Rectal smooth muscle tissue (tissue), 1 donor: Measurements from ENCODE around the gene NOX5.

ENCODE experiments used
- H3K27ac ChIP-seq: one replicate; pipeline ENCODE4 v1.7.0; 2013; ENCODE audit warnings: low read depth, low read length, inconsistent platforms
- H3K27me3 ChIP-seq: one replicate; pipeline ENCODE4 v1.7.0; 2013; ENCODE audit warnings: low read length; ENCODE audit not compliant: control insufficient read depth, insufficient read depth
- H3K36me3 ChIP-seq: one replicate; pipeline ENCODE4 v1.7.0; 2013; ENCODE audit warnings: low read length; ENCODE audit not compliant: control insufficient read depth, insufficient read depth
- H3K4me1 ChIP-seq: one replicate; pipeline ENCODE4 v1.7.0; 2013; ENCODE audit warnings: low read length; ENCODE audit not compliant: control insufficient read depth, insufficient read depth
- H3K4me3 ChIP-seq: one replicate; pipeline ENCODE4 v1.7.0; 2013; ENCODE audit warnings: low read length
- H3K9ac ChIP-seq: one replicate; pipeline ENCODE4 v1.7.0; 2013; ENCODE audit warnings: low read length

NOX5 gene

DNA sequence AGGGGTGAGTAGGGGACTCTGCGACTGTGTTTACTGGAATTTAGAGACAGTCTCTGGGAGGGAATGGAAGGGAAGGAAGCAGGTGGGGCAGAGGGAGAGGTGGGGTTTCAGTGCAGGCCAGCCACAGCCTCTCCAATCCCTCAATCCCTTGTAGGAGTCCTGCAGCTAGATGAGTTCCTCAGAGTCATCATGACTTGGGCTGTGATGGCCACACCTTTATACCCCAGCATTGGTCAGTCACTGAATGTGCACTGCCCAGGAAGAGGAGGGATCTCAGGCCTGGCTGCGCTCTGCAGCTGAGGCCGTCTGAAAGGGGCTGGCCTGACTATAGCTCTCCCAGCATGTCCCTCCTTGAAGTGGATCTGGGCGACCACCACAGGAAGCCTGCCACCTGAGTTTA, 78.6 kb downstream of the NOX5 start:
- H3K27ac ChIP-seq: no peak overlapping the region
- no peaks in the 10 kb centered on the region for H3K4me1 ChIP-seq
- no peaks in the 10 kb centered on the region for H3K27me3 ChIP-seq
- no peak overlapping the region for H3K9ac ChIP-seq
- no peaks in the 10 kb centered on the region for H3K36me3 ChIP-seq
- no peak overlapping the region for H3K4me3 ChIP-seq

DNA sequence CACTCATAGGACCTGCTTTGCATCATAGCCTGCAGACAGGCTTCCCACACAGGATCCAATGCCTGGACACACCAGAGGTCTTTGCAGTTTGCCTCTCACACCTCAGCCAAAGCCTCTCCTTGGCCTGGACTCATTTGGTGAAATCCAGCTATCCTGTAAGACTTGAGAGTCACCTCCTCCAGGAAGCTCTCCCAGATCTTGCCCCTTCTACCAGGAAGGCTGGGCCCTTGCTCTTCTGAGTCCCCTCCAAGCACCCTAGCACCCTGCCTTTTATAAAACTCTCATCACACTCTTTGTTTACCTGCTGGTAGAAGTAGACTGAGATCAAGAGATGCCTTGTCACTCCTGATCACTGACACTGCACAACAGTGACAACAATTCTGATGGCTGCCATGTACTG, 79.1 kb downstream of the NOX5 start:
- Histone ChIP-seq H3K9ac (no peak overlapping the region), H3K27me3 (no peaks in the 10 kb centered on the region), H3K4me3 (no peak overlapping the region), H3K36me3 (no peaks in the 10 kb centered on the region), H3K27ac (no peak overlapping the region), H3K4me1 (no peaks in the 10 kb centered on the region)

DNA sequence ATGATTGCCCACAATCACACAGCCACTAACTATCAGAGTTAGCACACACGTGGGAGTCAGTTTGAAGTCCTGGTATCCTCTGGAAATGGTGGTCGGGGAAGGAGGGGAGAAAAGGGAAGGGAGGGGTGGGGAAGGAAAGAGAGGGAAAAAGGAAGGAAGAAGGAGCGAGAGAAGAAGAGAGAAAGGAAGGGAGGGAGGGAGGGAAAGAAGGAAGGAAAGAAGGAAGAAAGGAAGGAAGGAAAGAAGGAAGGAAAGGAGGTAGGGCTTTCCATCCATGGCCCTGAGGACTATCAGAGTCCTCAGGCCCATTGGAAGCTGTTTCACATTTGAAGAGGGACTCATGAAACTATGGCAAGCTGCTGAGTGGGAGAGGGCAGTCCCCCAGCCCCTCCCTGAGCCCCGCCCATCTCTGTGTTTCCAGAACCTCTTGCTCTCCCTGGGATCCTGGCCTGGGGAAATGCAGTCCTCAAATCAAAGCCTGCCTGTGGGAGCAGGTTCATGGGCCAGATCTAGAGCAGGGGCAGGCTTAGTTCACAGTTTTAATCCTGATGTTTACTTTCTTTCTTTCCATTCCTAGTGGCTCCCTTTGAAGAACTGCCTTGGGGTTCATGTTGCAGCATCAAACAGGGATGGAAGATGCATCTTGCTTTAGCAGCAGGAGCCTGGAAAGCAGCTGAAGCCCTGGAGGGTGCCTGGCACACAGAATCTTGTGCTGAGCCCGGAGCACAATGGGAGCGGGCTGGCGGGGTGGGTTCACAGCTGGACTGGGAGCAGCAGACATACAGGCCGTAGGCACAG, 79.8 kb downstream of the NOX5 start:
- no peak overlapping the region for H3K4me3 ChIP-seq
- H3K9ac ChIP-seq: no peak overlapping the region
- H3K36me3 ChIP-seq: no peaks in the 10 kb centered on the region
- H3K27ac ChIP-seq: no peak overlapping the region
- H3K4me1 ChIP-seq: no peaks in the 10 kb centered on the region
- H3K27me3 ChIP-seq: no peaks in the 10 kb centered on the region

DNA sequence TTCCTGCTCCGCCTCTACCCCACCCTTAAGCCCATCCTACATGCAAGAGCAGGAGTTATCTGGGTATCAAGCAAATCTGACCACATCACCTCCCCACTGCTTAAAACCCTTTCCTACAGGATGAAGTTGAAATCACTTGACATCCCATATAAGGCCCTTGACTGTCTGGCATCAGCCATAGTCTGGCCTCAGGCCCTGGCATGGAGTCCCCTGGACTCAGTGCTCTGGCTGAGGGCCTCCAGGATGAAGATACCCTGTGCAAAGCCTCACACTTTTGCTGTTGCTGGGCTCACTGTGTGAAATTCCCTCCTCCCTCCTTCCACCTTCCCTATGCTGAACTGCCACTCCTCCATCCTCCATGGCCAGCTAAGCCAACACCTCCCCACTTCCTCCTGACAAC, 80.8 kb downstream of the NOX5 start:
- no peak overlapping the region for H3K27ac ChIP-seq
- no peaks in the 10 kb centered on the region for H3K27me3 ChIP-seq
- no peak overlapping the region for H3K9ac ChIP-seq
- H3K4me3 ChIP-seq: no peak overlapping the region
- no peaks in the 10 kb centered on the region for H3K4me1 ChIP-seq
- H3K36me3 ChIP-seq: no peaks in the 10 kb centered on the region

DNA sequence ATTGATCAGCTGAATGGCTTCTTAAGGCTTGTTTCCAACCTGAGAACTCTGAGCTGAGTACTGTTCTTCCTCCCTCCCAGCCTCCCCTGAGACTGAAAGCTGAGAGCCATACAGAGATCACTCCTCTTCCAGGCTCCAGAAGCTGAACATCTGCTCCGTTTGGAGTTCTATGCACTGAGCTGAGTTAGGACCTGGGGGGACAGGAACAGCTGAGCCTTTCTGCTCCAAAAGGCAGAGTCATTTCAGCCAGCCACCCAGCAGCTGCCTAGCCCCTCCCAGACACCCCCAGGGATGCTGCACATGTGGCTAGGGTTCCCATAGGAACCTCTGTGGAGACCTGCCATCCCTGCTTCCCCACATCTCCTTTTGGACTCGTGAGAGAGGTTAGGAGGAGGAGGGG, 81.7 kb downstream of the NOX5 start:
- H3K27me3 ChIP-seq: no peaks in the 10 kb centered on the region
- no peak overlapping the region for H3K4me3 ChIP-seq
- no peaks in the 10 kb centered on the region for H3K4me1 ChIP-seq
- no peak overlapping the region for H3K27ac ChIP-seq
- no peak overlapping the region for H3K9ac ChIP-seq
- H3K36me3 ChIP-seq: no peaks in the 10 kb centered on the region

DNA sequence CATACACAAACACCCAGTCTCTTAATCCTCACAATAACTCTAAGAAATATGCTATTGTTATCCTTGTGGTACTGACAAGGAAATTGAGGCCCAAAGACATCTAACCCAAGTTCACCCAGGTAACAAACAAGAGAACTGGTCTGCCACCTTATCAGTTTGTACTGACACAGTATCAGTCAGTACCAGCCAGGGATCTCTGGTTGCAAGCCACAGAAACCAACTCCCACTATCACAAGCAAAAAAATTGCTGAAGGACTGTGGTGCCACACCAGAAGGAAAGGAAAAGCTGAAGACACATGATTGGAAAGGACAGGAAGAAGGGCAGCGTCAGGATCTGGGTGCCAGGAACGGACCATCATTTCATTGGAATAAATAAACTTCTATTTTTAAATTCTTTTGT, 82.1 kb downstream of the NOX5 start:
- Histone ChIP-seq H3K27me3 (no peaks in the 10 kb centered on the region), H3K4me1 (no peaks in the 10 kb centered on the region), H3K9ac (no peak overlapping the region), H3K36me3 (no peaks in the 10 kb centered on the region), H3K4me3 (no peak overlapping the region), H3K27ac (no peak overlapping the region)

DNA sequence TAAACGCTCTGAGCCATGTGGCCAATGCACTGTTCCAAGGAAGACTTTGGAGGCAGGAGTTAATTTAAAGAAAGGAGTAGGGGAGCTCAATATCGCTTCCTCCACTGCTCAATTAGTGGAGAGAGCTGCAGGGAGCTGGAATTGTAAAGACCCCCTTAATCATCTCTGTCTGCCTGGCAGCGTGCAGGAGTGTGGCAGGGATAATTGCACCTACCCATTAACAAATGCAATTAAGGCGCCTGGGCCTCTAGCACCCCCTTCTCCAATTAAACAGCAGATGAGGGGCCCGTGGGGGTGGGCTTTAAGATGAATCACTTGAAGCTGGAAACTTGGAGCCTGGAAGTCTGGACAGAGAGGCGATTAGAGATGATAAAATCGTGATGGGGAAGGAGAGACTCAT, 84.3 kb downstream of the NOX5 start:
- Histone ChIP-seq H3K36me3 (no peaks in the 10 kb centered on the region), H3K27ac (no peak overlapping the region), H3K9ac (no peak overlapping the region), H3K4me1 (no peaks in the 10 kb centered on the region), H3K27me3 (no peaks in the 10 kb centered on the region), H3K4me3 (no peak overlapping the region)

DNA sequence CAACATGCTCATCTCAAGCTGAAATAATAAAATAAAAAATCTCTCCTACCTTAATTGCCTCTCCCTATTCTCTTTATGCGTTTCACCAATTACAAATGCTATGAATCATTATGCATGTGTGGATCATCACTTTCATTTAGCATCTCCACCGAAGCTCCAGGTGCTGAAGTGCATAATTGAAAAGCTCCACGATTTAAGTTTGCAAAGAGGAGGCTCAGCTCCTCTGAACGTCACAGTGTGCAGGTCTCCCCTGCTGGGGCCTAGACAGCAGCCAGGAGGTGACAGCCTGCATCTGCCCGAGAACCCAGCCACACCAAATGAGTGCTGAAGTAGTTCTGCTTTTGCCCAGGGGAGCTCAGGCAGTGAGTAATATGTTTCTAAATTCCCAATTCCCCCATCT, 85.4 kb downstream of the NOX5 start:
- Histone ChIP-seq H3K9ac (no peak overlapping the region), H3K4me3 (no peak overlapping the region), H3K27ac (no peak overlapping the region), H3K4me1 (no peaks in the 10 kb centered on the region), H3K36me3 (no peaks in the 10 kb centered on the region), H3K27me3 (no peaks in the 10 kb centered on the region)

DNA sequence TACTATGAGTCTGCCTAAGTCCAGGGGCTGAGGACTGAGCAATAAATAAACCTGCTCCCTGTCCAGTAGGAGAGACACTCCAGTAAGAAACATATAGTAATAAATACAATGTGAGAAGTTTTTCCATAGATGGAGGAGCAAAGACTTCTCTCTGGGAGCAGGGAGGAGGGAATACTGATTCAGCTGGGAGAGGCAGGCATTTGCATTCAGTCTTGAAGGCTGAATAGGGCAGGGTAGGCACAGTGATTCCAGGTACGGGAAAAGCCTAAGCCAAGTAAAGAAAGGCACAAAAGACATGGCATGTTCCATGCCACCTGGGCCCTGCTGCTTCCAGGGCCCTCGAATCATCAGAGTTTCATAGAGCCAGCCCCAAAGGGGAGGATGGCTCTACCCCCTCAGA, 86.3 kb downstream of the NOX5 start:
- Histone ChIP-seq H3K9ac (no peak overlapping the region), H3K4me3 (no peak overlapping the region), H3K27ac (no peak overlapping the region), H3K4me1 (no peaks in the 10 kb centered on the region), H3K27me3 (no peaks in the 10 kb centered on the region), H3K36me3 (no peaks in the 10 kb centered on the region)

DNA sequence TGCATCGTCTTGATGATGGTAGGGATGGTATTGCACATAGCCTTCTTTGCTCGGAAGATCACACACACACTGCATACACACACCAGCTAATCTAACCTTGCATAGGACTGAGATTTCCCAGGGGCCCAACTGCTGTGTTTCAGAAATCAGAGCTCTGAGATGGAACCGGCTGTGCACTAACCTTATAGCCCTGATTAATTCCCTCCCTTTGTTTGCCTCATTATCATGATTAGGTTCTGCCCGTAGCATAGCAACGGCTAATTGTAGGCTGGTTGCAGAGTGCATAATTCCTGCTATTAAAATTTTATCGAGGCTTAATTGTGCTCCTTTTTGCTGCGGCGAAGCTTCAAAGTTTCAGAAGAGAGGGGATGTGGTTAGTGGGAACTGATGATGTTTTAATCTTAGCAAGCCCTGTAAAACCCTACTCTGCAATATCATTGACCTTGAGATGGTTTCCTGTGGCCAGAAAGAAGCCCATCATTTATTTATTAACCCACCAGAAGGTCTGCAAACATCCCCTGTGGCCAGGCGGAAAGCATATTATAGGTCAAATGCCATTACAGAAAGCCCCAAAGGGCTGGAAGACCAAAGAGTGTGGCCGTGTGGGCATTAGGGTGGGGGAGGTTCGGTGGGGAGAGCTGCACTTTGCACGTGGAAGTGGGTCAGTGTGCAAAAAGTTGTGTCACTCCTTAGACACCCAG, 89.7 kb downstream of the NOX5 start:
- Histone ChIP-seq H3K4me3 (no peak overlapping the region), H3K27me3 (no peaks in the 10 kb centered on the region), H3K4me1 (no peaks in the 10 kb centered on the region), H3K27ac (no peak overlapping the region), H3K9ac (no peak overlapping the region), H3K36me3 (no peaks in the 10 kb centered on the region)

DNA sequence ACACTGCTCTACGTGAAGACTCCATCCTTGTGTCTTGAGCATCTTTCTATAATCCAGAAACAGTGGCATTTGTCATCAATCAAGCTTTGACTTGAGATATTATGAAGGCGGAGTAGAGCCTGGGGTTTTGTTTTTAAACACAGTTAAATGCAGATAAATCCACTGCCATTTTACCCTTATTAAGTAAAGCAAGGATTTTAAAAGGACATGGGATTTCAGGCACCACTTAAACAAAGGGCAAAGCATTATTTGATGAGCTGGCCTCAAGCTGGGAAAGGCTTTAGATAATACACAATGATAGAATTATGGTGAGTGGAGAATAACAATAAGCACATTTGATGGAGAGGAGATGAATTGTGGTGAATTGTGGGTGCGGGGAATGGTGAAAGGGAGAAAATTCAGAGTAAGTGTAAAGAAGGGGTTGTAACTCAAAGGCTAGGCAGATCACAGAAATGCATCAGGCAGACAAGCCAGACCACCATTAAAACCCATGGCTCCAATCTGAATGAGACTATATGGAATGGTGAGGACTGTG, 91.0 kb downstream of the NOX5 start:
- Histone ChIP-seq H3K4me3 (no peak overlapping the region), H3K27ac (no peak overlapping the region), H3K27me3 (no peaks in the 10 kb centered on the region), H3K36me3 (no peaks in the 10 kb centered on the region), H3K9ac (no peak overlapping the region), H3K4me1 (no peaks in the 10 kb centered on the region)

DNA sequence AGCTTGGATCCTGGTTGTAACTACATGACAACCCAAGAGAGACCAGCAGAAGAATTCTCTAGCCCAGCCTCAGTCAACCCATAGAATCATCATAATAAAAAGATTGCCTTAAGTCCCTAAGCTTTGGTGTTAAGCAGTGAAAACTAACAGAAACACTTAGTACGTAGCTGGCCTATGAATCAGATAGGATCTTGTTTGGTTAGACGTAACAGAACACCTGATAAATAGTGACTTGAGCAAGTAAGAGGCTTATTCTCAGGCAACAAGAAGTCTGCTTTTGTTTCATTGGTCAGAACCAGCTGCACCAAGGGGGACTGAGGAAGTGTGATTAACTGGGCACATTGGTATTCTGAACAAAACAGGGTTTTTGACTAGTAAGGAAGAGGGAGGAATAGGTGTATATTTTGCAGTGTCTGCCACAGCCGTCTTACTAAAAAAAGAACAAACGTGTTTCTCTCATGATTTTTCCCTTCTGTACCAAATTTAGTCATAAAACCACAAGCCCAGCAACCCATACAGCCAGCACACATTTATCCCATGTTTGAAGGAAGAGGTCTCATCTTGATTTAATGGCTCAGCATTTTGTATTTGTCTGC, 92.6 kb downstream of the NOX5 start:
- no peak overlapping the region for H3K4me3 ChIP-seq
- H3K4me1 ChIP-seq: no peaks in the 10 kb centered on the region
- H3K9ac ChIP-seq: no peak overlapping the region
- H3K27me3 ChIP-seq: no peaks in the 10 kb centered on the region
- no peaks in the 10 kb centered on the region for H3K36me3 ChIP-seq
- no peak overlapping the region for H3K27ac ChIP-seq
